T47D (cell line): ENCODE results near the gene CDK9.

Experiments used
- DNase-seq, 2 experiments: peaks; one replicate each; pipeline versions ENCODE4 v3.0.0 to v3.0.0-alpha.2; 2011 to 2012; ENCODE audit warnings: low read depth in 1 of 2, low spot score in 1 of 2
- JUND ChIP-seq: IDR thresholded peaks from 2 replicates; pipeline ENCODE4 v1.6.1; 2012; ENCODE audit warnings: low read depth
- in situ Hi-C: cut with HindIII; loops from 2 replicates; pipeline ENCODE4 v1.10.0; 2016; ENCODE audit warnings: low sequenced_read_pairs, low pct_unique_long_range_greater_than_20kb

CDK9 gene

GRCh38 chr9:127815512-127816361, 29.9 kb downstream of the CDK9 start:
- no peak for TF ChIP-seq JUND
- DNase-seq = no peak
- in situ Hi-C loops = no loop called here

- TF ChIP-seq JUND = no peak
- in situ Hi-C loops = no loop called here
- no peak for DNase-seq
Measured at GRCh38 chr9:127816362-127816725, 30.5 kb downstream of the CDK9 start.

DNA sequence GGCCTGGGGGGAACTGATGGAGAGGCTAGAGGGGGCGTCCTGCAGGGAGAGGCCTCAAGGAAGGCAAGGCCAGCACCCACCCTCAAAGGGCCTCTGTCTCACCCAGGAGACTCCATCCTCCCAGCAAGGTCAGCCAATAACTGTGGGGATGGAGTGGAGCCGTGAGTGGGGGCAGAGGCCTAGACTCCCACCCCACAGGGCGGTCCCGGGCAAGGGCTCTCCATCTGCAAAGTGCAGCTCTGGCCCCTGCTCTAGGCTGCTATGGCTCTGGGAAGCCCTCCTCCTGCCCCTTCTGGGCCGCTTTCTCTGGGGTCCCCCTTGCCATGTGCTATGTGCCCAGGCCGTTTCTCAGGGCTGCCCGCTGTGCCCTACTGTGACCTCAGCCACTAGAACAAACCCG, 30.9 kb downstream of the CDK9 start:
- TF ChIP-seq JUND = no peak
- DNase-seq = no peak
- in situ Hi-C loops = no loop called here

GRCh38 chr9:127817881-127818434, 32.1 kb downstream of the CDK9 start:
- peak in 1 of 2 experiments; percentile 45 for DNase-seq
- TF ChIP-seq JUND = no peak
- in situ Hi-C loops = no loop called here

- DNase-seq = no peak
- in situ Hi-C loops = no loop called here
- no peak for TF ChIP-seq JUND
Measured at GRCh38 chr9:127818574-127818973, 32.7 kb downstream of the CDK9 start.

DNA sequence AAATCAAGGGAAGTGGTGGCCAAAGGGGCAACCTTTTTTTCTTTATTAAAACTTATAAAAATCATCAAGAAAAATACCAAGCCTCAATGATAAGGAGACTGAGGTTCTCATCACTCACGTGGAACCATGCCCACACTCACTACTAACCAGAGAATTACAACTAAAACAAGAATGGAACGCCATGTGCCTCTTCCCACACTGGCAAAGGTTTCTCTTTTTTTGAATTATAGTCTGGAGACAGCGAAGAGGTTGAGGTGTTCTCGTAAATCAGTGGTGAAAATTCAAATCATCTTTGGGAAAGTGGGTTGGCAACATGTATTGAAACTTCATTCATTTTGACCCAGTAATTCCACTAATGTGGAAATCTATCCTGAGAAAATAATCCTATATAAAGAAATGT, 36.3 kb downstream of the CDK9 start:
- DNase-seq = no peak
- in situ Hi-C loops = no loop called here
- no peak for TF ChIP-seq JUND

GRCh38 chr9:127825319-127826051, 39.7 kb downstream of the CDK9 start:
- in situ Hi-C loops = no loop called here
- no peak for DNase-seq
- TF ChIP-seq JUND = no peak

- TF ChIP-seq JUND = no peak
- no peak for DNase-seq
Measured at GRCh38 chr9:127826253-127826913, 40.5 kb downstream of the CDK9 start.

GRCh38 chr9:127828262-127829031, 42.6 kb downstream of the CDK9 start:
- no peak for DNase-seq
- no peak for TF ChIP-seq JUND
- in situ Hi-C loops = no loop called here

More at GRCh38 chr9:127826253-127826913, 40.5 kb downstream of the CDK9 start:
- in situ Hi-C loops = no loop called here

DNA sequence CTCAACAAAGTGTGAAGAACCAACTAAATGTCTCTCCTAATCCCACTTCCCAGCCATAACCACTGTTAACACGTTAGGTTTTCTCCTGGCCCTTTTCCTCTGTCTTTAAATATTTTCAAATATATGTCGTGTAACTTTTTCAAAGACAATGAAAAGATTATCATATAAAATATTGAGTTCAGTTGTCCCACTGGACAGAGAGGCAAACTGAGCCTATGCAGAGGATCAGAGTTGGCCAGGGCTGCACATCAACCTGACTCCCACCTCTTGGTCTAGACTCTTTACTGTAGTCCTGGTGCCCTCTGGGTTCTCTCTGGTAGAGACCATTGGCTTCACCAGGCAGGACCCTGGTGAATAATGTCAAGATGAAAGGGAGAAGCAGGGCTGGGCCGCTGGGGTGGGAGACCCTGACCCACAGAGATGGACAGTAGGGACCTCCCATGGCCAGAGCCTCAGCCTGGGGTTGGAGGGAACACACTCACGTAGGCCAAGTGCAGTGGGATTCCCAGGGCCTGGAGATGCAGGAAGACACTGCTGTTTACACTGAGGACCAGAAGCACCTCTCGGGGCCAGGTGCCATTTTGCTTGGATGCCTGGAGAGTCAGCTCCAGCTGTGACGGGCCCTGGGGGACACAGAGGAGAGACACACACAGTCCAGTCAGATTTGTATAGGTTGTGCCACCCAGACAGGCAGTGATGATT, 43.5 kb downstream of the CDK9 start:
- no peak for TF ChIP-seq JUND
- in situ Hi-C loops = no loop called here
- no peak for DNase-seq

- in situ Hi-C loops = no loop called here
- no peak for TF ChIP-seq JUND
- no peak for DNase-seq
Measured at GRCh38 chr9:127832248-127832647, 46.4 kb downstream of the CDK9 start.
